Neural progenitor cell (in vitro differentiated cells): ENCODE measurements around the gene HCN1. TPM values are rescaled to one million over a fixed set of nuclear protein-coding genes. Genes with fewer than 3 reads are reported as not detected.

ENCODE experiments used
- DNase-seq: peaks from one replicate; pipeline ENCODE4 v3.0.0-alpha.2; 2016; ENCODE audit warnings: low spot score
- H2AFZ ChIP-seq: fragments of 200-600 bp; sonication (generic); replicated peaks from 2 replicates; pipeline ENCODE4 v1.6.1; 2016; ENCODE audit warnings: antibody characterized with exemption
- H3F3A ChIP-seq: fragments of 200-600 bp; sonication (generic); 2 replicates; pipeline ENCODE4 v1.6.1; 2016; ENCODE audit warnings: antibody characterized with exemption, low read depth
- H3K27ac ChIP-seq: fragments of 200-600 bp; sonication (generic); 2 replicates; pipeline ENCODE4 v1.5.1; 2016; ENCODE audit warnings: mild to moderate bottlenecking
- H3K27me3 ChIP-seq: fragments of 200-600 bp; sonication (generic); 2 replicates; pipeline ENCODE4 v1.6.1; 2016; ENCODE audit warnings: mild to moderate bottlenecking, moderate library complexity
- H3K36me3 ChIP-seq: fragments of 200-600 bp; sonication (generic); 2 replicates; pipeline ENCODE4 v1.5.1; 2016
- H3K4me1 ChIP-seq: fragments of 200-600 bp; sonication (generic); 2 replicates; pipeline ENCODE4 v1.6.1; 2016; ENCODE audit warnings: mixed run types
- H3K4me2 ChIP-seq: fragments of 200-600 bp; sonication (generic); 2 replicates; pipeline ENCODE4 v1.6.1; 2016
- H3K4me3 ChIP-seq: fragments of 200-600 bp; sonication (generic); 2 replicates; pipeline ENCODE4 v1.5.1; 2016
- H3K79me2 ChIP-seq: fragments of 200-600 bp; sonication (generic); 2 replicates; pipeline ENCODE4 v1.6.1; 2016; ENCODE audit warnings: low read depth
- H3K9ac ChIP-seq: fragments of 200-600 bp; sonication (generic); 2 replicates; pipeline ENCODE4 v1.6.1; 2016
- H3K9me3 ChIP-seq: fragments of 200-600 bp; sonication (generic); 2 replicates; pipeline ENCODE4 v1.5.1; 2016; ENCODE audit warnings: low read depth
- H4K20me1 ChIP-seq: fragments of 200-600 bp; sonication (generic); 2 replicates; pipeline ENCODE4 v1.6.1; 2016; ENCODE audit warnings: low read depth
- H3K27ac Mint-ChIP-seq: 3 replicates; pipeline ENCODE4 v1.8.0; 2021; ENCODE audit warnings: mixed read lengths
- H3K27me3 Mint-ChIP-seq: 2 replicates; pipeline ENCODE4 v1.8.0; 2022; ENCODE audit warnings: low read depth, mild to moderate bottlenecking, inconsistent platforms, moderate library complexity, mixed read lengths; ENCODE audit not compliant: insufficient read depth
- H3K36me3 Mint-ChIP-seq: 3 replicates; pipeline ENCODE4 v1.8.0; 2021; ENCODE audit warnings: mixed read lengths
- H3K4me1 Mint-ChIP-seq: 3 replicates; pipeline ENCODE4 v1.8.0; 2021; ENCODE audit warnings: mixed read lengths
- H3K4me3 Mint-ChIP-seq: 3 replicates; pipeline ENCODE4 v1.8.0; 2021; ENCODE audit warnings: mild to moderate bottlenecking, moderate library complexity, mixed read lengths
- H3K9me3 Mint-ChIP-seq: 3 replicates; pipeline ENCODE4 v1.8.0; 2020; ENCODE audit warnings: mixed read lengths
- CTCF ChIP-seq: fragments of 200-600 bp; sonication (generic); IDR thresholded peaks from 2 replicates; pipeline ENCODE4 v1.5.1; 2017; ENCODE audit warnings: antibody characterized with exemption, mild to moderate bottlenecking
- EZH2 ChIP-seq: fragments of 200-600 bp; sonication (generic); IDR thresholded peaks from 2 replicates; pipeline ENCODE4 v1.6.1; 2017; ENCODE audit warnings: antibody characterized with exemption, mild to moderate bottlenecking, moderate library complexity
- EZH2phosphoT487 ChIP-seq: fragments of 200-600 bp; sonication (generic); IDR thresholded peaks from 2 replicates; pipeline ENCODE4 v1.6.1; 2017; ENCODE audit warnings: antibody characterized with exemption
- total RNA-seq: library from RNA; depleted of rRNA; stranded (reverse); fragments of >200 nt; gene quantifications from 2 replicates; pipeline ENCODE4 v1.2.3, GENCODE V29; 2015; ENCODE audit warnings: low replicate concordance

HCN1 gene
- total RNA-seq, 1 donor from 2014 or later, result not detected

GRCh38 chr5:45694971-45695803 is 993 bp downstream of the HCN1 start:
- Histone ChIP-seq H3K9me3 (no peaks in the 10 kb centered on the region), H3K9ac (no peak overlapping the region), H3K79me2 (no peaks in the 10 kb centered on the region), H3K4me3 (peak overlapping the region; percentile 59), H3K27ac (no peak overlapping the region), H3F3A (peaks cover 11% of the 10 kb centered on the region), H4K20me1 (peaks cover 8% of the 10 kb centered on the region), H3K27me3 (peaks cover 46% of the 10 kb centered on the region), H3K36me3 (no peaks in the 10 kb centered on the region), H2AFZ (peak overlapping the region; percentile 65), H3K4me1 (peaks cover 9% of the 10 kb centered on the region), H3K4me2 (peak overlapping the region; percentile 97)
- H3K27ac Mint-ChIP-seq, result no peak overlapping the region
- H3K9me3 Mint-ChIP-seq, result no peaks in the 10 kb centered on the region
- H3K27me3 Mint-ChIP-seq, result peaks cover 15% of the 10 kb centered on the region
- no peaks in the 10 kb centered on the region for H3K36me3 Mint-ChIP-seq
- peak; percentile 39 for DNase-seq
- peak overlapping the region; percentile 80 for H3K4me3 Mint-ChIP-seq
- H3K4me1 Mint-ChIP-seq, result peaks cover 13% of the 10 kb centered on the region
- no peak for TF ChIP-seq EZH2phosphoT487
- TF ChIP-seq EZH2, result peak; percentile 70

DNA sequence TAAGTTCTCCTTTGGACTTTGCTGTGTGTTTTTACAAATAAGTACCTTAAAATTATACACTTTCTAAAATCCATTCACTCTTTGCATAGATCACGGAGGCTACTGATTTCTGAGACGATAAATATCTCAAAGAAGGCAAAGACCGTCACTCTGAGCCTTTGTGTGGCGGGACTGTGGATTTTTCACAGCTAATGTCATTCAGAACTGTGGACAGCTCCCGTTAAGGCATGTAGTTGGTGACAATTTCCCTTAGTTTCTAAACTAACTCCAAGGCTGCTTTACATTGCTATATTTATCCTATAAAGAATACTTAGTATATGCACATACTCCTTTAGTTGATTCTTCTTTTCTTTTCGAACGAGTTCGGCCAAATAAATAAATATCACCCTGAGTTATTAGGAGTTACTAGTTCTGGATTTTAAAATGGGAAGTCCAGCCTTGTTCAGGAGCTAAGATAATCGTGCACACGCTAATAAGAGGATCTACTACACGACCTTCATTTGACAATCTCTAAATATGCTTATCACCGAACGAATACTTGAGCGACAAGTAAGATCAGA is 1.8 kb downstream of the HCN1 start:
- H3K4me1 Mint-ChIP-seq, result peaks cover 13% of the 10 kb centered on the region
- Histone ChIP-seq H3F3A (peaks cover 11% of the 10 kb centered on the region), H3K36me3 (no peaks in the 10 kb centered on the region), H3K4me1 (peaks cover 9% of the 10 kb centered on the region), H3K9me3 (no peaks in the 10 kb centered on the region), H3K4me3 (peak overlapping the region; percentile 59), H3K4me2 (peak overlapping the region; percentile 97), H3K79me2 (no peaks in the 10 kb centered on the region), H3K9ac (no peak overlapping the region), H3K27me3 (peaks cover 46% of the 10 kb centered on the region), H3K27ac (no peak overlapping the region), H2AFZ (no peak overlapping the region), H4K20me1 (peaks cover 8% of the 10 kb centered on the region)
- no peak overlapping the region for H3K27ac Mint-ChIP-seq
- peak; percentile 53 for DNase-seq
- no peaks in the 10 kb centered on the region for H3K36me3 Mint-ChIP-seq
- TF ChIP-seq EZH2phosphoT487 (no peak), EZH2 (no peak), CTCF (no peak)
- peaks cover 15% of the 10 kb centered on the region for H3K27me3 Mint-ChIP-seq
- H3K4me3 Mint-ChIP-seq, result peak overlapping the region; percentile 80
- H3K9me3 Mint-ChIP-seq, result no peaks in the 10 kb centered on the region

- no peak for DNase-seq
- Histone ChIP-seq H3K36me3 (no peaks in the 10 kb centered on the region), H3K4me3 (no peak overlapping the region), H4K20me1 (peaks cover 8% of the 10 kb centered on the region), H3F3A (peaks cover 11% of the 10 kb centered on the region), H3K4me2 (no peak overlapping the region), H3K9me3 (no peaks in the 10 kb centered on the region), H3K79me2 (no peaks in the 10 kb centered on the region), H3K27ac (no peak overlapping the region), H3K4me1 (peaks cover 9% of the 10 kb centered on the region), H2AFZ (no peak overlapping the region), H3K27me3 (peaks cover 43% of the 10 kb centered on the region), H3K9ac (no peak overlapping the region)
- Mint-ChIP-seq H3K27ac (no peak overlapping the region), H3K4me1 (peaks cover 13% of the 10 kb centered on the region), H3K27me3 (peaks cover 14% of the 10 kb centered on the region), H3K36me3 (no peaks in the 10 kb centered on the region), H3K9me3 (no peaks in the 10 kb centered on the region), H3K4me3 (no peak overlapping the region)
- TF ChIP-seq CTCF (no peak), EZH2 (no peak), EZH2phosphoT487 (no peak)
Observed at GRCh38 chr5:45692481-45692880, 3.7 kb downstream of the HCN1 start.

GRCh38 chr5:45691656-45692055 is 4.5 kb downstream of the HCN1 start:
- no peak overlapping the region for H3K4me3 Mint-ChIP-seq
- Histone ChIP-seq H3K4me2 (no peak overlapping the region), H3K9me3 (no peaks in the 10 kb centered on the region), H4K20me1 (peaks cover 8% of the 10 kb centered on the region), H3K4me3 (no peak overlapping the region), H3K9ac (no peak overlapping the region), H3K4me1 (peaks cover 9% of the 10 kb centered on the region), H3K27me3 (peaks cover 35% of the 10 kb centered on the region), H3K27ac (no peak overlapping the region), H3K79me2 (no peaks in the 10 kb centered on the region), H3F3A (peaks cover 11% of the 10 kb centered on the region), H2AFZ (no peak overlapping the region), H3K36me3 (no peaks in the 10 kb centered on the region)
- peaks cover 13% of the 10 kb centered on the region for H3K4me1 Mint-ChIP-seq
- no peak overlapping the region for H3K27ac Mint-ChIP-seq
- TF ChIP-seq EZH2, result no peak
- no peak for TF ChIP-seq EZH2phosphoT487
- no peak for TF ChIP-seq CTCF
- H3K36me3 Mint-ChIP-seq, result no peaks in the 10 kb centered on the region
- H3K9me3 Mint-ChIP-seq, result no peaks in the 10 kb centered on the region
- no peak for DNase-seq
- H3K27me3 Mint-ChIP-seq, result peaks cover 12% of the 10 kb centered on the region
